HL-60 (cell line): ENCODE measurements around the gene STK32B.

Experiments used
- DNase-seq, 2 experiments: peaks; one replicate each; pipeline ENCODE4 v3.0.0-alpha.2; 2010 to 2020; ENCODE audit warnings: low read depth in 1 of 2, low spot score in 1 of 2
- H3K27ac ChIP-seq: fragments of 250-450 bp; sonication (Bioruptor Pico); replicated peaks from 2 replicates; pipeline ENCODE4 v1.5.1; 2020; ENCODE audit warnings: mild to moderate bottlenecking, moderate library complexity
- H3K27me3 ChIP-seq: fragments of 250-450 bp; sonication (Bioruptor Pico); 2 replicates; pipeline ENCODE4 v1.5.1; 2021; ENCODE audit warnings: mild to moderate bottlenecking, moderate library complexity; ENCODE audit not compliant: insufficient read depth, poor library complexity, severe bottlenecking
- H3K4me3 ChIP-seq: replicated peaks from 2 replicates; pipeline ENCODE4 v1.5.1; 2011; ENCODE audit warnings: mild to moderate bottlenecking, control low read depth, low read length; ENCODE audit not compliant: insufficient read depth
- GABPA ChIP-seq: IDR thresholded peaks from 2 replicates; pipeline ENCODE4 v1.6.1; 2012; ENCODE audit warnings: low read depth
- POLR2AphosphoS5 ChIP-seq: IDR thresholded peaks from 2 replicates; pipeline ENCODE4 v1.6.1; 2012; ENCODE audit warnings: low read depth
- REST ChIP-seq: IDR thresholded peaks from 2 replicates; pipeline ENCODE4 v1.6.1; 2012; ENCODE audit warnings: low read depth; ENCODE audit not compliant: insufficient replicate concordance
- SPI1 ChIP-seq: IDR thresholded peaks from 2 replicates; pipeline ENCODE4 v1.6.1; 2012; ENCODE audit warnings: low read depth, mild to moderate bottlenecking, borderline replicate concordance
- TF ChIP-seq, protein P1 (sequence below): IDR thresholded peaks from one replicate; pipeline ENCODE4 v1.5.1; 2011; ENCODE audit warnings: low read length, control low read depth, inconsistent platforms; ENCODE audit not compliant: insufficient read depth

The STK32B gene

GRCh38 chr4:5399124-5399523, 347.8 kb downstream of the STK32B start:
- no peak for DNase-seq
- H3K27me3 ChIP-seq, result no peaks in the 10 kb centered on the region
- H3K27ac ChIP-seq, result no peak overlapping the region
- no peak overlapping the region for H3K4me3 ChIP-seq
- TF ChIP-seq GABPA (no peak), SPI1 (no peak), REST (no peak), POLR2AphosphoS5 (no peak)
- TF ChIP-seq, protein P1, sequence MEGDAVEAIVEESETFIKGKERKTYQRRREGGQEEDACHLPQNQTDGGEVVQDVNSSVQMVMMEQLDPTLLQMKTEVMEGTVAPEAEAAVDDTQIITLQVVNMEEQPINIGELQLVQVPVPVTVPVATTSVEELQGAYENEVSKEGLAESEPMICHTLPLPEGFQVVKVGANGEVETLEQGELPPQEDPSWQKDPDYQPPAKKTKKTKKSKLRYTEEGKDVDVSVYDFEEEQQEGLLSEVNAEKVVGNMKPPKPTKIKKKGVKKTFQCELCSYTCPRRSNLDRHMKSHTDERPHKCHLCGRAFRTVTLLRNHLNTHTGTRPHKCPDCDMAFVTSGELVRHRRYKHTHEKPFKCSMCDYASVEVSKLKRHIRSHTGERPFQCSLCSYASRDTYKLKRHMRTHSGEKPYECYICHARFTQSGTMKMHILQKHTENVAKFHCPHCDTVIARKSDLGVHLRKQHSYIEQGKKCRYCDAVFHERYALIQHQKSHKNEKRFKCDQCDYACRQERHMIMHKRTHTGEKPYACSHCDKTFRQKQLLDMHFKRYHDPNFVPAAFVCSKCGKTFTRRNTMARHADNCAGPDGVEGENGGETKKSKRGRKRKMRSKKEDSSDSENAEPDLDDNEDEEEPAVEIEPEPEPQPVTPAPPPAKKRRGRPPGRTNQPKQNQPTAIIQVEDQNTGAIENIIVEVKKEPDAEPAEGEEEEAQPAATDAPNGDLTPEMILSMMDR, result no peak

DNA sequence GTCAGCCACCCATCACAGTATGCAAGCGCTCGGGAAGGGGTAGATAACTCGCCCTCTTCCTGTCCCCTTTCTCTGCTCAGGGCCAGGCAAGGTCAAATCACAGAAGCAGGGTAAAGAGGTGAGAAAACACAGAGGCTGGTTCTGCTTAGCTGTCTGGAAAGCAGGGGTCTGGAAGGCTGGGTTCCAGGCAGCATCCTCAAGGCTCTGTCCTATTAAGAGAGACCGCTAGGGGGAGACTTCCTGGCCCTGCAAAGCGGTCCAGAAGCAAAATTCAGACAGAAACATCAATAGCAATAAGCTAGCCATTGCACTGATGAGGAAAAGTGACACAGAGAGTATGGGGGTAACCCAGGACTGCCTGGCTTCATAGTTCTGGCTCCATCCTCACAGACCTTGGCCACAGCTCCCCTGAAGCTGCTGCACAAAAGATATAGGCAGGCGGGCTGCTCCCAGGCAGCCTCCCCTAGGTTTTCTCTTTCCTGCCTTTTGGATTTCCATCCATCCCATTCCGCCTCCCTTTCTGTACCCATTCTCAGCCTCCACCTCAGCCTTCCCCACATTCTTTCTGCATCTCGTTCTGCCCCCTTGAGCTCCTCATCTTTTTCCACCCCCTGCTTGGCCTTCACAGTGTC, 348.6 kb downstream of the STK32B start:
- Histone ChIP-seq H3K4me3 (no peak overlapping the region), H3K27ac (no peak overlapping the region), H3K27me3 (no peaks in the 10 kb centered on the region)
- TF ChIP-seq REST (no peak), GABPA (no peak)
- TF ChIP-seq, protein P1, result peak; percentile 47
- peak; percentile 1 to 4 for DNase-seq

- no peaks in the 10 kb centered on the region for H3K27me3 ChIP-seq
- no peak for DNase-seq
Measured at GRCh38 chr4:5403746-5404497, 352.6 kb downstream of the STK32B start.

More at GRCh38 chr4:5403746-5404497, 352.6 kb downstream of the STK32B start:
- no peak overlapping the region for H3K4me3 ChIP-seq
- TF ChIP-seq POLR2AphosphoS5, result no peak
- no peak for TF ChIP-seq GABPA
- TF ChIP-seq, protein P1, result no peak
- no peak for TF ChIP-seq REST
- TF ChIP-seq SPI1, result no peak
- H3K27ac ChIP-seq, result no peak overlapping the region
